HEK293 (cell line): Measurements from ENCODE around the gene C9orf152.

Source experiments
- CTCF ChIA-PET: fragments of 350-600 bp; formaldehyde crosslinking; extraction: SDS; loops from one replicate; lab custom pipeline; 2021; ENCODE audit warnings: antibody characterized with exemption; lab: Yijun Ruan, JAX
- POLR2A ChIA-PET: fragments of 300-600 bp; formaldehyde crosslinking; extraction: SDS; loops from one replicate; lab custom pipeline; 2020; ENCODE audit warnings: antibody characterized with exemption, inconsistent platforms; lab: Yijun Ruan, JAX
- H3K27ac ChIP-seq: fragments of 200-500 bp; sonication (Bioruptor generic); 2 replicates; pipeline ENCODE4 v1.5.1; 2014; ENCODE audit warnings: low read depth, low read length, control low read depth, inconsistent platforms; ENCODE audit errors: extremely low read depth
- H3K36me3 ChIP-seq, 2 experiments: fragments of 200-500 bp in 1 of 2; sonication (Bioruptor generic) in 1 of 2; 1 replicate in 1 of 2; 2 replicates in 1 of 2; pipeline ENCODE4 v1.5.1; 2014 to 2017; ENCODE audit warnings: inconsistent platforms in 2 of 2, low read length in 2 of 2; ENCODE audit not compliant: control insufficient read depth in 2 of 2, insufficient read depth in 1 of 2
- H3K4me1 ChIP-seq: fragments of 200-500 bp; sonication (Bioruptor generic); 2 replicates; pipeline ENCODE4 v1.5.1; 2014; ENCODE audit warnings: mild to moderate bottlenecking, low read length, inconsistent platforms; ENCODE audit not compliant: control insufficient read depth, insufficient read depth
- H3K4me3 ChIP-seq: 2 replicates; pipeline ENCODE4 v1.5.1; 2011; ENCODE audit warnings: low read depth, mild to moderate bottlenecking, control low read depth, low read length, moderate library complexity
- H3K9me3 ChIP-seq: fragments of 200-500 bp; sonication (Bioruptor generic); 2 replicates; pipeline ENCODE4 v1.5.1; 2014; ENCODE audit warnings: low read depth, low read length, inconsistent platforms; ENCODE audit not compliant: control insufficient read depth, insufficient read depth
- BCL11B ChIP-seq: fragments of 450-650 bp; formaldehyde crosslinking; IDR thresholded peaks from 2 replicates; pipeline ENCODE4 v1.5.1; 2016; ENCODE audit warnings: low read depth, missing biosample characterization, missing genetic modification characterization
- HIC1 ChIP-seq: fragments of 450-650 bp; formaldehyde crosslinking; IDR thresholded peaks from 2 replicates; pipeline ENCODE4 v1.5.1; 2016; ENCODE audit warnings: missing biosample characterization, missing genetic modification characterization
- INSM2 ChIP-seq: fragments of 450-650 bp; formaldehyde crosslinking; IDR thresholded peaks from 2 replicates; pipeline ENCODE4 v1.5.1; 2016; ENCODE audit warnings: missing biosample characterization, missing genetic modification characterization
- SP2 ChIP-seq: fragments of 450-650 bp; formaldehyde crosslinking; IDR thresholded peaks from 2 replicates; pipeline ENCODE4 v1.5.1; 2016; ENCODE audit warnings: missing biosample characterization, missing genetic modification characterization
- ZFP3 ChIP-seq: fragments of 450-650 bp; formaldehyde crosslinking; IDR thresholded peaks from 2 replicates; pipeline ENCODE4 v1.5.1; 2016; ENCODE audit warnings: low read depth, missing biosample characterization, missing genetic modification characterization
- ZFP41 ChIP-seq: fragments of 450-650 bp; formaldehyde crosslinking; IDR thresholded peaks from 2 replicates; pipeline ENCODE4 v1.5.1; 2016; ENCODE audit warnings: missing biosample characterization, missing genetic modification characterization, borderline replicate concordance
- ZNF2 ChIP-seq: fragments of 450-650 bp; formaldehyde crosslinking; IDR thresholded peaks from 2 replicates; pipeline ENCODE4 v1.5.1; 2016; ENCODE audit warnings: missing biosample characterization, missing genetic modification characterization
- ZNF341 ChIP-seq: fragments of 450-650 bp; formaldehyde crosslinking; IDR thresholded peaks from 2 replicates; pipeline ENCODE4; 2016; ENCODE audit warnings: low read depth, missing biosample characterization, missing genetic modification characterization
- ZNF394 ChIP-seq: fragments of 450-650 bp; formaldehyde crosslinking; IDR thresholded peaks from 2 replicates; pipeline ENCODE4 v1.5.1; 2016; ENCODE audit warnings: missing biosample characterization, missing genetic modification characterization, mild to moderate bottlenecking, moderate library complexity, borderline replicate concordance
- ZNF423 ChIP-seq: fragments of 450-650 bp; formaldehyde crosslinking; IDR thresholded peaks from 2 replicates; pipeline ENCODE4 v1.5.1; 2016; ENCODE audit warnings: missing biosample characterization, missing genetic modification characterization
- ZNF571 ChIP-seq: fragments of 450-650 bp; formaldehyde crosslinking; IDR thresholded peaks from 2 replicates; pipeline ENCODE4 v1.5.0; 2017; ENCODE audit warnings: missing biosample characterization, missing genetic modification characterization
- ZNF658 ChIP-seq: fragments of 450-650 bp; formaldehyde crosslinking; IDR thresholded peaks from 2 replicates; pipeline ENCODE4; 2016; ENCODE audit warnings: missing biosample characterization, missing genetic modification characterization
- ZNF660 ChIP-seq: fragments of 450-650 bp; IDR thresholded peaks from 2 replicates; pipeline ENCODE4 v1.5.1; 2018; ENCODE audit warnings: missing biosample characterization, mild to moderate bottlenecking, missing genetic modification characterization
- ZSCAN23 ChIP-seq: fragments of 450-650 bp; formaldehyde crosslinking; IDR thresholded peaks from 2 replicates; pipeline ENCODE4 v1.5.1; 2016; ENCODE audit warnings: missing biosample characterization, missing genetic modification characterization
- TF ChIP-seq, protein P1 (sequence below): fragments of 450-650 bp; formaldehyde crosslinking; IDR thresholded peaks from 2 replicates; pipeline ENCODE4 v1.5.1; 2016; ENCODE audit warnings: missing biosample characterization, missing genetic modification characterization, borderline replicate concordance
- TF ChIP-seq, protein P2 (sequence below): fragments of 450-650 bp; formaldehyde crosslinking; optimal IDR thresholded peaks from 2 replicates; pipeline ENCODE3; 2016; ENCODE audit warnings: missing biosample characterization, mild to moderate bottlenecking, missing genetic modification characterization
- TF ChIP-seq, protein P3 (sequence below): fragments of 450-650 bp; formaldehyde crosslinking; IDR thresholded peaks from 2 replicates; pipeline ENCODE4 v1.5.1; 2016; ENCODE audit warnings: missing biosample characterization, missing genetic modification characterization
- TF ChIP-seq, protein P4 (sequence below): fragments of 450-650 bp; formaldehyde crosslinking; IDR thresholded peaks from 2 replicates; pipeline ENCODE4 v1.5.0; 2017; ENCODE audit warnings: missing biosample characterization, missing genetic modification characterization, borderline replicate concordance
- TF ChIP-seq, protein P5 (sequence below): sonication (generic); formaldehyde crosslinking; IDR thresholded peaks from 2 replicates; pipeline ENCODE4 v1.8.1; 2022; ENCODE audit warnings: mild to moderate bottlenecking, moderate library complexity, missing genetic modification reagents

C9orf152 gene

DNA sequence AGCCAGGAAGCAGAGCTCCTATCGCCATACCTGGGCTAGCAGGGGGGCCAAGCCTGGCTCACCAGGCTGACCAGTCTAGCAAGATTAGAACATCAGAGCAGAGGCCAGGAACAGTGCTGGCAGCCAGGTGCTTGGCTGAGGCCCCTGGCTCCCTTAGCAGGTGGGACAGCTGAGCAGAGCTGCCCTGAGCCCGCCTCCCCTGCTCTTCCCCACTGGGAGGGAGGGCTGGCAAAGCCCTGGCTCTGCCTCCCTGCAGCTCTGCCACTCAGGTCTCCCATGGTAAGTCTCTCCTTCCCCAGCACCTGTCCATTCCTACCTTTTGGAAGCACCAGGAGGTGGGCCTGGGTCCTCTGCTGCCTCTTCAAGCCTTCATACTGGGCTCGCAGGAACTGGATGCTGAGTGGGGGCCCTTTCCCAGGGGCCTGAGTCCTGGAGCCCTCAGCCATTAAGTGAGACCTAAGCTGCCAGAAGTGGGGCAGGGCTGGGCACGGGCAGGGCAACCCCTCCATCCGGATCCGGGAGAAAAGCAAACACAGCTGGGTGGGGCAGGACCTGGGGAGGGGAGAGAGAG, 803 bp downstream of the C9orf152 start:
- Histone ChIP-seq H3K4me3 (no peak overlapping the region), H3K9me3 (no peaks in the 10 kb centered on the region), H3K27ac (no peak overlapping the region), H3K4me1 (no peaks in the 10 kb centered on the region), H3K36me3 (no peaks in the 10 kb centered on the region)
- CTCF ChIA-PET: interaction anchor here (0.6 to 1.9 kb wide), 3 partner anchors 9 to 822 kb away, joined by 3 to 10 read pairs (median 5); no protein-coding TSS in a partner anchor
- TF ChIP-seq ZNF2: no peak
- no peak for TF ChIP-seq ZNF658 (tag by site-specific recombination)
- TF ChIP-seq, protein P1, sequence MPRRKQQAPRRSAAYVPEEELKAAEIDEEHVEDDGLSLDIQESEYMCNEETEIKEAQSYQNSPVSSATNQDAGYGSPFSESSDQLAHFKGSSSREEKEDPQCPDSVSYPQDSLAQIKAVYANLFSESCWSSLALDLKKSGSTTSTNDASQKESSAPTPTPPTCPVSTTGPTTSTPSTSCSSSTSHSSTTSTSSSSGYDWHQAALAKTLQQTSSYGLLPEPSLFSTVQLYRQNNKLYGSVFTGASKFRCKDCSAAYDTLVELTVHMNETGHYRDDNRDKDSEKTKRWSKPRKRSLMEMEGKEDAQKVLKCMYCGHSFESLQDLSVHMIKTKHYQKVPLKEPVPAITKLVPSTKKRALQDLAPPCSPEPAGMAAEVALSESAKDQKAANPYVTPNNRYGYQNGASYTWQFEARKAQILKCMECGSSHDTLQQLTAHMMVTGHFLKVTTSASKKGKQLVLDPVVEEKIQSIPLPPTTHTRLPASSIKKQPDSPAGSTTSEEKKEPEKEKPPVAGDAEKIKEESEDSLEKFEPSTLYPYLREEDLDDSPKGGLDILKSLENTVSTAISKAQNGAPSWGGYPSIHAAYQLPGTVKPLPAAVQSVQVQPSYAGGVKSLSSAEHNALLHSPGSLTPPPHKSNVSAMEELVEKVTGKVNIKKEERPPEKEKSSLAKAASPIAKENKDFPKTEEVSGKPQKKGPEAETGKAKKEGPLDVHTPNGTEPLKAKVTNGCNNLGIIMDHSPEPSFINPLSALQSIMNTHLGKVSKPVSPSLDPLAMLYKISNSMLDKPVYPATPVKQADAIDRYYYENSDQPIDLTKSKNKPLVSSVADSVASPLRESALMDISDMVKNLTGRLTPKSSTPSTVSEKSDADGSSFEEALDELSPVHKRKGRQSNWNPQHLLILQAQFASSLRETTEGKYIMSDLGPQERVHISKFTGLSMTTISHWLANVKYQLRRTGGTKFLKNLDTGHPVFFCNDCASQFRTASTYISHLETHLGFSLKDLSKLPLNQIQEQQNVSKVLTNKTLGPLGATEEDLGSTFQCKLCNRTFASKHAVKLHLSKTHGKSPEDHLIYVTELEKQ (tag by site-specific recombination): no peak
- no peak for TF ChIP-seq HIC1
- TF ChIP-seq ZFP3 (tag by site-specific recombination): no peak
- TF ChIP-seq ZSCAN23 (tag by site-specific recombination): no peak
- TF ChIP-seq ZNF660 (tag by site-specific recombination): no peak
- TF ChIP-seq, protein P2, sequence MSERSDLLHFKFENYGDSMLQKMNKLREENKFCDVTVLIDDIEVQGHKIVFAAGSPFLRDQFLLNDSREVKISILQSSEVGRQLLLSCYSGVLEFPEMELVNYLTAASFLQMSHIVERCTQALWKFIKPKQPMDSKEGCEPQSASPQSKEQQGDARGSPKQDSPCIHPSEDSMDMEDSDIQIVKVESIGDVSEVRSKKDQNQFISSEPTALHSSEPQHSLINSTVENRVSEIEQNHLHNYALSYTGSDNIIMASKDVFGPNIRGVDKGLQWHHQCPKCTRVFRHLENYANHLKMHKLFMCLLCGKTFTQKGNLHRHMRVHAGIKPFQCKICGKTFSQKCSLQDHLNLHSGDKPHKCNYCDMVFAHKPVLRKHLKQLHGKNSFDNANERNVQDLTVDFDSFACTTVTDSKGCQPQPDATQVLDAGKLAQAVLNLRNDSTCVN (tag by site-specific recombination): no peak
- TF ChIP-seq ZNF423 (tag by site-specific recombination): no peak
- no peak for TF ChIP-seq BCL11B (tag by site-specific recombination)
- TF ChIP-seq, protein P3, sequence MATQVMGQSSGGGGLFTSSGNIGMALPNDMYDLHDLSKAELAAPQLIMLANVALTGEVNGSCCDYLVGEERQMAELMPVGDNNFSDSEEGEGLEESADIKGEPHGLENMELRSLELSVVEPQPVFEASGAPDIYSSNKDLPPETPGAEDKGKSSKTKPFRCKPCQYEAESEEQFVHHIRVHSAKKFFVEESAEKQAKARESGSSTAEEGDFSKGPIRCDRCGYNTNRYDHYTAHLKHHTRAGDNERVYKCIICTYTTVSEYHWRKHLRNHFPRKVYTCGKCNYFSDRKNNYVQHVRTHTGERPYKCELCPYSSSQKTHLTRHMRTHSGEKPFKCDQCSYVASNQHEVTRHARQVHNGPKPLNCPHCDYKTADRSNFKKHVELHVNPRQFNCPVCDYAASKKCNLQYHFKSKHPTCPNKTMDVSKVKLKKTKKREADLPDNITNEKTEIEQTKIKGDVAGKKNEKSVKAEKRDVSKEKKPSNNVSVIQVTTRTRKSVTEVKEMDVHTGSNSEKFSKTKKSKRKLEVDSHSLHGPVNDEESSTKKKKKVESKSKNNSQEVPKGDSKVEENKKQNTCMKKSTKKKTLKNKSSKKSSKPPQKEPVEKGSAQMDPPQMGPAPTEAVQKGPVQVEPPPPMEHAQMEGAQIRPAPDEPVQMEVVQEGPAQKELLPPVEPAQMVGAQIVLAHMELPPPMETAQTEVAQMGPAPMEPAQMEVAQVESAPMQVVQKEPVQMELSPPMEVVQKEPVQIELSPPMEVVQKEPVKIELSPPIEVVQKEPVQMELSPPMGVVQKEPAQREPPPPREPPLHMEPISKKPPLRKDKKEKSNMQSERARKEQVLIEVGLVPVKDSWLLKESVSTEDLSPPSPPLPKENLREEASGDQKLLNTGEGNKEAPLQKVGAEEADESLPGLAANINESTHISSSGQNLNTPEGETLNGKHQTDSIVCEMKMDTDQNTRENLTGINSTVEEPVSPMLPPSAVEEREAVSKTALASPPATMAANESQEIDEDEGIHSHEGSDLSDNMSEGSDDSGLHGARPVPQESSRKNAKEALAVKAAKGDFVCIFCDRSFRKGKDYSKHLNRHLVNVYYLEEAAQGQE: no peak
- TF ChIP-seq, protein P4, sequence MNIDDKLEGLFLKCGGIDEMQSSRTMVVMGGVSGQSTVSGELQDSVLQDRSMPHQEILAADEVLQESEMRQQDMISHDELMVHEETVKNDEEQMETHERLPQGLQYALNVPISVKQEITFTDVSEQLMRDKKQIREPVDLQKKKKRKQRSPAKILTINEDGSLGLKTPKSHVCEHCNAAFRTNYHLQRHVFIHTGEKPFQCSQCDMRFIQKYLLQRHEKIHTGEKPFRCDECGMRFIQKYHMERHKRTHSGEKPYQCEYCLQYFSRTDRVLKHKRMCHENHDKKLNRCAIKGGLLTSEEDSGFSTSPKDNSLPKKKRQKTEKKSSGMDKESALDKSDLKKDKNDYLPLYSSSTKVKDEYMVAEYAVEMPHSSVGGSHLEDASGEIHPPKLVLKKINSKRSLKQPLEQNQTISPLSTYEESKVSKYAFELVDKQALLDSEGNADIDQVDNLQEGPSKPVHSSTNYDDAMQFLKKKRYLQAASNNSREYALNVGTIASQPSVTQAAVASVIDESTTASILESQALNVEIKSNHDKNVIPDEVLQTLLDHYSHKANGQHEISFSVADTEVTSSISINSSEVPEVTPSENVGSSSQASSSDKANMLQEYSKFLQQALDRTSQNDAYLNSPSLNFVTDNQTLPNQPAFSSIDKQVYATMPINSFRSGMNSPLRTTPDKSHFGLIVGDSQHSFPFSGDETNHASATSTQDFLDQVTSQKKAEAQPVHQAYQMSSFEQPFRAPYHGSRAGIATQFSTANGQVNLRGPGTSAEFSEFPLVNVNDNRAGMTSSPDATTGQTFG: no peak
- TF ChIP-seq, protein P5, sequence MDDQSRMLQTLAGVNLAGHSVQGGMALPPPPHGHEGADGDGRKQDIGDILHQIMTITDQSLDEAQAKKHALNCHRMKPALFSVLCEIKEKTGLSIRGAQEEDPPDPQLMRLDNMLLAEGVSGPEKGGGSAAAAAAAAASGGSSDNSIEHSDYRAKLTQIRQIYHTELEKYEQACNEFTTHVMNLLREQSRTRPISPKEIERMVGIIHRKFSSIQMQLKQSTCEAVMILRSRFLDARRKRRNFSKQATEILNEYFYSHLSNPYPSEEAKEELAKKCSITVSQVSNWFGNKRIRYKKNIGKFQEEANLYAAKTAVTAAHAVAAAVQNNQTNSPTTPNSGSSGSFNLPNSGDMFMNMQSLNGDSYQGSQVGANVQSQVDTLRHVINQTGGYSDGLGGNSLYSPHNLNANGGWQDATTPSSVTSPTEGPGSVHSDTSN (CRISPR knock-in tag): no peak
- no peak for TF ChIP-seq SP2 (tag by site-specific recombination)
- TF ChIP-seq ZNF394 (tag by site-specific recombination): no peak
- TF ChIP-seq ZNF341 (tag by site-specific recombination): no peak
- TF ChIP-seq INSM2 (tag by site-specific recombination): no peak
- no peak for TF ChIP-seq ZFP41 (tag by site-specific recombination)
- no peak for TF ChIP-seq ZNF571 (tag by site-specific recombination)
- POLR2A ChIA-PET: no interaction called here
